Mesenchymal stem cell (in vitro differentiated cells and primary cell): Measurements from ENCODE around the gene DSPP.
A peak's percentile ranks its signal among the peaks of the same experiment; 100 is the strongest.

ENCODE experiments used
- DNase-seq: peaks from one replicate; pipeline ENCODE4 v3.0.0-alpha.2; 2013
- H2AFZ ChIP-seq: one replicate; pipeline ENCODE4 v1.6.1; 2013; ENCODE audit warnings: low read depth, mild to moderate bottlenecking, control low read depth, inconsistent platforms, low read length, moderate library complexity
- H2AK5ac ChIP-seq: 2 replicates; pipeline ENCODE4 v1.6.1; 2013; ENCODE audit warnings: low read length, moderate library complexity, mild to moderate bottlenecking, inconsistent platforms; ENCODE audit not compliant: severe bottlenecking
- H2BK120ac ChIP-seq: one replicate; pipeline ENCODE4 v1.6.1; 2013; ENCODE audit warnings: low read depth, mild to moderate bottlenecking, inconsistent platforms, low read length, moderate library complexity
- H2BK12ac ChIP-seq, 2 experiments: one replicate each; pipeline ENCODE4 v1.6.1; 2013; ENCODE audit warnings: inconsistent platforms in 2 of 2, low read length in 2 of 2, mild to moderate bottlenecking in 2 of 2, moderate library complexity in 2 of 2, control low read depth in 1 of 2
- H2BK15ac ChIP-seq: one replicate; pipeline ENCODE4 v1.6.1; 2013; ENCODE audit warnings: mild to moderate bottlenecking, low read depth, inconsistent platforms; ENCODE audit not compliant: poor library complexity, severe bottlenecking
- H2BK5ac ChIP-seq: 2 replicates; pipeline ENCODE4 v1.6.1; 2013; ENCODE audit warnings: low read depth, mild to moderate bottlenecking, low read length, control low read depth, inconsistent platforms; ENCODE audit not compliant: poor library complexity, severe bottlenecking
- H3K14ac ChIP-seq, 2 experiments: one replicate each; pipeline ENCODE4 v1.6.1; 2013; ENCODE audit warnings: inconsistent platforms in 2 of 2, low read length in 2 of 2, control low read depth in 1 of 2, mild to moderate bottlenecking in 1 of 2, moderate library complexity in 1 of 2
- H3K18ac ChIP-seq, 2 experiments: one replicate each; pipeline ENCODE4 v1.6.1; 2013; ENCODE audit warnings: inconsistent platforms in 2 of 2, low read length in 2 of 2, control low read depth in 1 of 2, low read depth in 1 of 2, mild to moderate bottlenecking in 1 of 2
- H3K23ac ChIP-seq, 2 experiments: one replicate each; pipeline ENCODE4 v1.6.1; 2013; ENCODE audit warnings: inconsistent platforms in 2 of 2, low read length in 2 of 2, mild to moderate bottlenecking in 2 of 2, moderate library complexity in 2 of 2, control low read depth in 1 of 2
- H3K27ac ChIP-seq: 2 replicates; pipeline ENCODE4 v1.5.1; 2013; ENCODE audit warnings: mild to moderate bottlenecking, moderate library complexity, low read length, control low read depth, inconsistent platforms; ENCODE audit not compliant: poor library complexity, severe bottlenecking
- H3K27me3 ChIP-seq, 2 experiments: 2 replicates each; pipeline versions ENCODE4 v1.6.1 to v1.7.0; 2013; ENCODE audit warnings: low read length in 2 of 2, mild to moderate bottlenecking in 2 of 2, moderate library complexity in 2 of 2, control low read depth in 1 of 2, inconsistent platforms in 1 of 2; ENCODE audit not compliant: control insufficient read depth in 1 of 2, insufficient read depth in 1 of 2
- H3K36me3 ChIP-seq, 2 experiments: 2 replicates each; pipeline versions ENCODE4 v1.6.1 to v1.7.0; 2013; ENCODE audit warnings: low read length in 2 of 2, control low read depth in 1 of 2, inconsistent platforms in 1 of 2, low read depth in 1 of 2, mild to moderate bottlenecking in 1 of 2; ENCODE audit not compliant: insufficient read depth in 2 of 2, control insufficient read depth in 1 of 2
- H3K4ac ChIP-seq, 2 experiments: one replicate each; pipeline ENCODE4 v1.6.1; 2013; ENCODE audit warnings: inconsistent platforms in 2 of 2, low read length in 2 of 2, mild to moderate bottlenecking in 2 of 2, moderate library complexity in 2 of 2, control low read depth in 1 of 2, low read depth in 1 of 2
- H3K4me1 ChIP-seq: 2 replicates; pipeline ENCODE4 v1.6.1; 2013; ENCODE audit warnings: low read depth, low read length, control low read depth; ENCODE audit not compliant: control insufficient read depth, insufficient read depth
- H3K4me2 ChIP-seq: 2 replicates; pipeline ENCODE4 v1.6.1; 2013; ENCODE audit warnings: low read length, mild to moderate bottlenecking, inconsistent platforms; ENCODE audit not compliant: poor library complexity, severe bottlenecking
- H3K4me3 ChIP-seq, 2 experiments: 2 replicates each; pipeline versions ENCODE4 v1.5.1 to v1.7.0; 2013; ENCODE audit warnings: low read length in 2 of 2, mild to moderate bottlenecking in 2 of 2, control low read depth in 1 of 2, low read depth in 1 of 2; ENCODE audit not compliant: insufficient read depth in 1 of 2
- H3K79me1 ChIP-seq: replicated peaks from 2 replicates; pipeline ENCODE4 v1.6.1; 2013; ENCODE audit warnings: mild to moderate bottlenecking, control low read depth, low read length, inconsistent platforms; ENCODE audit not compliant: poor library complexity, severe bottlenecking
- H3K9ac ChIP-seq: 2 replicates; pipeline ENCODE4 v1.7.0; 2013; ENCODE audit warnings: mild to moderate bottlenecking, low read length, moderate library complexity
- H3K9me3 ChIP-seq: 2 replicates; pipeline ENCODE4 v1.7.0; 2013; ENCODE audit warnings: mild to moderate bottlenecking, low read length; ENCODE audit not compliant: control insufficient read depth
- H4K8ac ChIP-seq: one replicate; pipeline ENCODE4 v1.6.1; 2013; ENCODE audit warnings: inconsistent platforms, mild to moderate bottlenecking, low read length, moderate library complexity
- H4K91ac ChIP-seq: one replicate; pipeline ENCODE4 v1.6.1; 2013; ENCODE audit warnings: mild to moderate bottlenecking, low read length, inconsistent platforms
- WGBS: methylation state at CpG from one replicate; pipeline ENCODE4 v1.1.7; 2013; ENCODE audit warnings: mixed read lengths; 5-methylcytosine and 5-hydroxymethylcytosine counted together

DSPP gene

DNA sequence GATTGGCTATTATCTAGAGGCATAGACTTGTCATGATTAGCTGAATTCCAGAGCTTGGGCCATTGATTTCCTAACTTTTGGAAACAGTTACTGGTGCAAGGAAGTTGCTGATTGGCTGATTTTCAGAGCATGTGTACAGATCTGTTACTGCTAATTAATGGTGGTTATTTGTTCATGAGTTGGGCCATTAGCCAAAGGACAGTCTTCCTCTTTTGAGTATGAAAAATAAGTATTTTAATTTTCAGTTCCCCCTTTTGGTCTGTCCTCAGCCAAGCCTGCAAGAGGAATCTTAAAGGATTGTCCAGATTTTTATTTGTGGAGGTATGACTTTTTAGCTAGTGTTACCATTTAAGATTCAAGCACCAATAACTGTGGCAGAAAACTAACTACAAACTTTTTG is 7.0 kb upstream of the DSPP start:
- H3K4ac ChIP-seq, result no peak overlapping the region
- H3K4me2 ChIP-seq, result no peak overlapping the region
- H4K91ac ChIP-seq, result no peak overlapping the region
- no peaks in the 10 kb centered on the region for H3K27me3 ChIP-seq
- H3K4me3 ChIP-seq, result no peak overlapping the region
- H2AFZ ChIP-seq, result no peak overlapping the region
- no peak overlapping the region for H3K23ac ChIP-seq
- no peaks in the 10 kb centered on the region for H3K36me3 ChIP-seq
- no peak overlapping the region for H3K18ac ChIP-seq
- H3K9me3 ChIP-seq, result no peaks in the 10 kb centered on the region
- no peak for DNase-seq
- no peak overlapping the region for H3K27ac ChIP-seq
- H4K8ac ChIP-seq, result no peak overlapping the region
- H3K4me1 ChIP-seq, result no peaks in the 10 kb centered on the region
- no peak overlapping the region for H2BK5ac ChIP-seq
- no peak overlapping the region for H2AK5ac ChIP-seq
- no peak overlapping the region for H2BK120ac ChIP-seq
- no peaks in the 10 kb centered on the region for H3K79me1 ChIP-seq
- H3K14ac ChIP-seq, result no peak overlapping the region
- no peak overlapping the region for H3K9ac ChIP-seq
- H2BK12ac ChIP-seq, result no peak overlapping the region
- H2BK15ac ChIP-seq, result no peak overlapping the region

DNA sequence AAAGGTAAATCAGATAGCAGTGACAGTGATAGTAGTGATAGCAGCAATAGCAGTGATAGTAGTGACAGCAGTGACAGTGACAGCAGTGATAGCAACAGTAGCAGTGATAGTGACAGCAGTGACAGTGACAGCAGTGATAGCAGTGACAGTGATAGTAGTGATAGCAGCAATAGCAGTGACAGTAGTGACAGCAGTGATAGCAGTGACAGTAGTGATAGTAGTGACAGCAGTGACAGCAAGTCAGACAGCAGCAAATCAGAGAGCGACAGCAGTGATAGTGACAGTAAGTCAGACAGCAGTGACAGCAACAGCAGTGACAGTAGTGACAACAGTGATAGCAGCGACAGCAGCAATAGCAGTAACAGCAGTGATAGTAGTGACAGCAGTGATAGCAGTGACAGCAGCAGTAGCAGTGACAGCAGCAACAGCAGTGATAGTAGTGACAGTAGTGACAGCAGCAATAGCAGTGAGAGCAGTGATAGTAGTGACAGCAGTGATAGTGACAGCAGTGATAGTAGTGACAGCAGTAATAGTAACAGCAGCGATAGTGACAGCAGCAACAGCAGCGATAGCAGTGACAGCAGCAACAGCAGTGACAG is 6.1 kb downstream of the DSPP start:
- Histone ChIP-seq H3K18ac (no peak overlapping the region), H3K79me1 (no peaks in the 10 kb centered on the region), H3K14ac (peak overlapping the region in 1 of 2 experiments; percentile 72), H2BK5ac (no peak overlapping the region), H2BK120ac (no peak overlapping the region), H2BK15ac (no peak overlapping the region), H2AFZ (no peak overlapping the region), H2AK5ac (no peak overlapping the region), H4K8ac (no peak overlapping the region), H3K36me3 (no peaks in the 10 kb centered on the region), H3K27me3 (peaks cover 9 to 24% of the 10 kb centered on the region in 2 experiments), H3K27ac (no peak overlapping the region), H3K4ac (no peak overlapping the region), H3K4me3 (no peak overlapping the region), H3K4me1 (no peaks in the 10 kb centered on the region), H4K91ac (no peak overlapping the region), H2BK12ac (no peak overlapping the region), H3K23ac (peak overlapping the region in 1 of 2 experiments; percentile 23), H3K9me3 (no peaks in the 10 kb centered on the region), H3K4me2 (no peak overlapping the region), H3K9ac (no peak overlapping the region)
- 93% methylated on average over 4 of the region's 4 CpGs for WGBS
- no peak for DNase-seq

DNA sequence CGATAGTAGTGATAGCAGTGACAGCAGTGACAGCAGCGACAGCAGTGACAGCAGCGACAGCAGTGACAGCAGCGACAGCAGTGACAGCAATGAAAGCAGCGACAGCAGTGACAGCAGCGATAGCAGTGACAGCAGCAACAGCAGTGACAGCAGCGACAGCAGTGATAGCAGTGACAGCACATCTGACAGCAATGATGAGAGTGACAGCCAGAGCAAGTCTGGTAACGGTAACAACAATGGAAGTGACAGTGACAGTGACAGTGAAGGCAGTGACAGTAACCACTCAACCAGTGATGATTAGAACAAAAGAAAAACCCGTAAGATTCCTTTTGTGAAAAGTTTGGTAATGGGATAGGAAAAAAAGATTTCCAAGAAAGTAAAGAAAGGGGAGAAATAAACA is 7.9 kb downstream of the DSPP start:
- WGBS, result 75% methylated on average over 9 of the region's 9 CpGs
- Histone ChIP-seq H4K8ac (no peak overlapping the region), H2BK12ac (no peak overlapping the region), H3K9ac (no peak overlapping the region), H3K27me3 (peaks cover 17 to 31% of the 10 kb centered on the region in 2 experiments), H3K4ac (no peak overlapping the region), H3K4me2 (no peak overlapping the region), H3K79me1 (no peaks in the 10 kb centered on the region), H2AK5ac (no peak overlapping the region), H2BK15ac (no peak overlapping the region), H3K18ac (no peak overlapping the region), H3K9me3 (no peaks in the 10 kb centered on the region), H3K14ac (no peak overlapping the region), H3K36me3 (no peaks in the 10 kb centered on the region), H3K27ac (no peak overlapping the region), H2BK120ac (no peak overlapping the region), H3K4me1 (no peaks in the 10 kb centered on the region), H3K23ac (no peak overlapping the region), H3K4me3 (no peak overlapping the region), H4K91ac (no peak overlapping the region), H2AFZ (no peak overlapping the region), H2BK5ac (no peak overlapping the region)
- no peak for DNase-seq

DNA sequence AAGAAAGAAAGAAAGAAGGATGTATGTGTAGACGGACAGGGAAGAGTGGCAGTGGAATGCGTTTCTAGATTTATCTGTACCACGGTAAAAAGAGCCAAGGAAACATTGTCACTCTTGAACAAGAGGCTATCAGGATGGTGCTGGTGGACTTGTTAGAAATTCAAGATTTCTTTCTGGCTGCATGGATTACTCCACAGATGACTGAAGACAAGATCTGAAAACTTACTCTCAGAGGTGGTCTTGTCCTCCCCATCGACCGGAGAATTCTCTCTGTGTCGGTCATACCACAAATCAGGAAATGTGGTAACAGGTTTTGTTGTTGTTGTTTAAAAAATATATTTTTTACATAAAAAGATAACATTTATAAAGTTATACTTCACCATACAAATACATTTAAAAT is 11.8 kb downstream of the DSPP start:
- no peaks in the 10 kb centered on the region for H3K4me1 ChIP-seq
- no peak overlapping the region for H3K27ac ChIP-seq
- H2AK5ac ChIP-seq, result no peak overlapping the region
- H3K14ac ChIP-seq, result no peak overlapping the region
- H3K9me3 ChIP-seq, result no peaks in the 10 kb centered on the region
- H3K4me2 ChIP-seq, result no peak overlapping the region
- no peak overlapping the region for H2BK15ac ChIP-seq
- H4K91ac ChIP-seq, result no peak overlapping the region
- DNase-seq, result no peak
- H3K27me3 ChIP-seq, result peaks cover 11 to 15% of the 10 kb centered on the region in 2 experiments
- H3K4me3 ChIP-seq, result no peak overlapping the region
- H2AFZ ChIP-seq, result no peak overlapping the region
- no peak overlapping the region for H4K8ac ChIP-seq
- no peak overlapping the region for H3K18ac ChIP-seq
- H2BK12ac ChIP-seq, result no peak overlapping the region
- no peaks in the 10 kb centered on the region for H3K36me3 ChIP-seq
- H3K4ac ChIP-seq, result no peak overlapping the region
- no peaks in the 10 kb centered on the region for H3K79me1 ChIP-seq
- H3K9ac ChIP-seq, result no peak overlapping the region
- no peak overlapping the region for H3K23ac ChIP-seq
- WGBS, result 90% methylated on average over 3 of the region's 6 CpGs
- no peak overlapping the region for H2BK5ac ChIP-seq
- H2BK120ac ChIP-seq, result no peak overlapping the region
